Activated B cell treated with CpG ODN at 0.5 μM for 24 hours (primary cell): ENCODE measurements around the gene LDB3. TPM values are rescaled to one million over a fixed set of nuclear protein-coding genes. Genes with fewer than 3 reads are reported as not detected.

ENCODE experiments used
- ATAC-seq: fragments of 200-7000 bp; cut with Tn5 transposase; one replicate; pipeline ENCODE4 v1.10.0; 2021; ENCODE audit warnings: low read depth, mild to moderate bottlenecking, moderate library complexity
- CTCF ChIA-PET: fragments of 350-600 bp; sonication (Branson Sonifier 250); formaldehyde crosslinking; loops from one replicate; lab custom pipeline; 2021; ENCODE audit warnings: antibody characterized with exemption; lab: Charles Lee
- POLR2A ChIA-PET: fragments of 350-600 bp; sonication (Branson Sonifier 250); formaldehyde crosslinking; loops from one replicate; lab custom pipeline; 2021; ENCODE audit warnings: antibody characterized with exemption; lab: Charles Lee
- DNase-seq: peaks from one replicate; pipeline ENCODE4 v3.0.0; 2022
- H3K27ac Mint-ChIP-seq: one replicate; pipeline ENCODE4 v1.8.0; 2020; ENCODE audit warnings: mixed read lengths
- H3K27me3 Mint-ChIP-seq: one replicate; pipeline ENCODE4 v1.8.0; 2021; ENCODE audit warnings: mixed read lengths
- H3K36me3 Mint-ChIP-seq: one replicate; pipeline ENCODE4 v1.8.0; 2021; ENCODE audit warnings: low read depth, mixed read lengths
- H3K4me1 Mint-ChIP-seq: one replicate; pipeline ENCODE4 v1.8.0; 2021; ENCODE audit warnings: mixed read lengths
- H3K4me3 Mint-ChIP-seq: one replicate; pipeline ENCODE4 v1.8.0; 2020; ENCODE audit warnings: mild to moderate bottlenecking, mixed read lengths
- H3K9me3 Mint-ChIP-seq: one replicate; pipeline ENCODE4 v1.8.0; 2020; ENCODE audit warnings: mixed read lengths
- intact Hi-C: fragments of 100-400 bp; cut with micrococcal nuclease; formaldehyde crosslinking; loops from one replicate; pipeline ENCODE4 v1.15.1; 2024
- total RNA-seq: library from RNA; stranded (reverse); gene quantifications from 2 replicates; pipeline ENCODE4 v1.2.3, GENCODE V29; 2022
- TF ChIP-seq, protein P1 (sequence below): fragments of 200-600 bp; IDR thresholded peaks from one replicate; pipeline ENCODE4 v1.8.0; 2022; ENCODE audit warnings: antibody characterized with exemption, mild to moderate bottlenecking

Gene LDB3
- total RNA-seq, 1 donor from 2014 or later, result not detected

DNA sequence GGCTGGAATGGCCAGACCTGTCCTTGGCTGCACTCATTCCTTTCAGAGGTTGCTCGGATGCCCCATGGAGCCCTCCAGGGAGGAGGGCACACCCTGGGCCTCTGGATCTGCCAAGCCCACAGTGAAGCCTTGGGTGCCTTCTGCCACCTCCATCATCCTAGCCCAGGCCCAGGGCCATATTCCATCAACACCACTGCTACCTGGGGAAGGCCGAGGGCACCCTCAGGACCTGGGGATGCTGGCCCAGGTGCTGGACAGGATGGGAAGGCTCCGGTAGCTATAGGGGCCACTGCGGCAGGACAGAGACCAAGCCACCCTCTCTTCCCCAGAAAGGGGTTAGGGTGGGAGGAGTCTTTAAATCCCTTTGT is 13.2 kb upstream of the LDB3 start:
- intact Hi-C loops, result no loop called here
- ChIA-PET POLR2A (no interaction called here), CTCF (no interaction called here)
- ATAC-seq, result no peak
- H3K27ac Mint-ChIP-seq, result no peak overlapping the region
- H3K4me1 Mint-ChIP-seq, result no peaks in the 10 kb centered on the region
- H3K4me3 Mint-ChIP-seq, result no peak overlapping the region
- H3K36me3 Mint-ChIP-seq, result no peaks in the 10 kb centered on the region
- TF ChIP-seq, protein P1, sequence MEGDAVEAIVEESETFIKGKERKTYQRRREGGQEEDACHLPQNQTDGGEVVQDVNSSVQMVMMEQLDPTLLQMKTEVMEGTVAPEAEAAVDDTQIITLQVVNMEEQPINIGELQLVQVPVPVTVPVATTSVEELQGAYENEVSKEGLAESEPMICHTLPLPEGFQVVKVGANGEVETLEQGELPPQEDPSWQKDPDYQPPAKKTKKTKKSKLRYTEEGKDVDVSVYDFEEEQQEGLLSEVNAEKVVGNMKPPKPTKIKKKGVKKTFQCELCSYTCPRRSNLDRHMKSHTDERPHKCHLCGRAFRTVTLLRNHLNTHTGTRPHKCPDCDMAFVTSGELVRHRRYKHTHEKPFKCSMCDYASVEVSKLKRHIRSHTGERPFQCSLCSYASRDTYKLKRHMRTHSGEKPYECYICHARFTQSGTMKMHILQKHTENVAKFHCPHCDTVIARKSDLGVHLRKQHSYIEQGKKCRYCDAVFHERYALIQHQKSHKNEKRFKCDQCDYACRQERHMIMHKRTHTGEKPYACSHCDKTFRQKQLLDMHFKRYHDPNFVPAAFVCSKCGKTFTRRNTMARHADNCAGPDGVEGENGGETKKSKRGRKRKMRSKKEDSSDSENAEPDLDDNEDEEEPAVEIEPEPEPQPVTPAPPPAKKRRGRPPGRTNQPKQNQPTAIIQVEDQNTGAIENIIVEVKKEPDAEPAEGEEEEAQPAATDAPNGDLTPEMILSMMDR, result no peak
- no peaks in the 10 kb centered on the region for H3K9me3 Mint-ChIP-seq
- no peak for DNase-seq
- H3K27me3 Mint-ChIP-seq, result peaks cover 6% of the 10 kb centered on the region

DNA sequence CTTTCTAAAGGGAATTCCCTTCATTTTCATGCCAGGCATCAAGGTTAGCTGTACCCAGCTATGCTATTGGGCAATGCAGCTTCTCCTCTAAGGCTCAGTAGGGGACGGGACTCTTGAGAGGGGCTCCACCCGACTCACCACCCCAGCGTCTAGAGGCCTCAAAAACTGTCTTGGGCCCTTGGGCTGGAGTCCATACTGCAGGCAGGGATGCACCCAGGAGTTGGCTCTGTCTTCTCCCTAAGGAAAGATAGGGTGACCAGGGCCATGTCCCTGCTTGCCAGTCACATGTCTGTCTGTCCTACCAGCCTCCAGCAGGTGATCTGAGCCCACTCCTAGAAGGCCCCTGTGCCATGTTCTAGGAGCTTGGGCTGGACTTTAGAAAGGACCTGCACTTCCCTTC is 12.7 kb upstream of the LDB3 start:
- Mint-ChIP-seq H3K27ac (no peak overlapping the region), H3K4me1 (no peaks in the 10 kb centered on the region), H3K4me3 (no peak overlapping the region), H3K36me3 (no peaks in the 10 kb centered on the region), H3K9me3 (no peaks in the 10 kb centered on the region), H3K27me3 (peaks cover 4% of the 10 kb centered on the region)
- TF ChIP-seq, protein P1, result no peak
- ChIA-PET POLR2A (no interaction called here), CTCF (no interaction called here)
- intact Hi-C loops, result no loop called here
- no peak for DNase-seq
- no peak for ATAC-seq

DNA sequence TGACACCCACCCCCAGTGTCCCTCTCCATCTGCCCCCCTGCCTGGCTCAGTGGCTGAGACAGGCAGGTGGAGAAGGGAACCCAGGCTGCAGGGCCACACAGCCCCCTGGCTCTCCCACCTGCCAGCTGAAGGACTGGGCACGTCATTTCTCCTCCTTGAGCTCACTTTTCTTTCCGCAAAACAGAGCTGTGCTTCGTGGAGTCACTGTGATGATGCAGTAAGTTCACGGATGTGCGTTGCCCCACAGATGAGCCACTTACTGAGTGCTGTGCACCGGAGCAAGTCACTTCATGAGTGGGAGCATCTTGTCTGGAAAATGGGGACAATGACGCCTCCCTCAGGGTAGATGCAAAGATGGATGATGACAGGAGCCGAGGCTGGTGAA is 11.3 kb upstream of the LDB3 start:
- no peaks in the 10 kb centered on the region for H3K36me3 Mint-ChIP-seq
- no peak overlapping the region for H3K27ac Mint-ChIP-seq
- no peak overlapping the region for H3K4me3 Mint-ChIP-seq
- ChIA-PET CTCF (no interaction called here), POLR2A (no interaction called here)
- DNase-seq (no peak), ATAC-seq (no peak)
- intact Hi-C loops, result no loop called here
- no peaks in the 10 kb centered on the region for H3K4me1 Mint-ChIP-seq
- peaks cover 4% of the 10 kb centered on the region for H3K27me3 Mint-ChIP-seq
- TF ChIP-seq, protein P1, result no peak
- H3K9me3 Mint-ChIP-seq, result no peaks in the 10 kb centered on the region

DNA sequence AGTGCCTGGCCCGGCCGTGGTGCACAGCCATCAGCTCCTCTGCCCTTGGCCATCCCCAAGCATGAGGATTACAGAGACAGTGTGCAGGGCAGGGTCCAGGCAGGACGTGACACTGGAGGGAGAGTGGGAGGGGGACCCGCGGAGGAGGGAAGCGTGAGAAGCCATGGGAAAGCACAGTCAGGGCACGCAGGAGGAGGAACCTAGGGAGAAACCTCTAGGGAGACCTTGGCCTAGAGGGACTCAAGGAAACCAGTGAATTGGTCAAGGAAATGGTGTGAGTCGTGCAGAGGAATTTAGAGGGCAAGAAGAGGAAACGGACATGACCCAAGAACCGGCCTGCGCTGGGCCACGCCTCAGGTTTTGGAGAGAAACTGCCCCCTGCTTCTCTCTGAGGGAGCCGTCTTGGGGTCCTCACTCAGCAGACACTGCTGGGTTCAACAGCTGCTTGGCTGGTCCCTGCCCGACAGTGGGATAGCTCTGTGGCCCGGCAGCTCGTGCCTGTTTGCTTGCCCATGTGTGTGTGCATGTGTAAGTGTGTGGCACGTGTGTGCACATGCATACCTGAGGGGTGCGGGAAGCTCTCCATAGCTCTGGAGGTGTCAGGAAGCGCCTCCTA is 10.8 kb upstream of the LDB3 start:
- H3K9me3 Mint-ChIP-seq, result no peaks in the 10 kb centered on the region
- ATAC-seq (no peak), DNase-seq (no peak)
- H3K27ac Mint-ChIP-seq, result no peak overlapping the region
- H3K4me1 Mint-ChIP-seq, result no peaks in the 10 kb centered on the region
- POLR2A ChIA-PET, result no interaction called here
- TF ChIP-seq, protein P1, result no peak
- H3K27me3 Mint-ChIP-seq, result peaks cover 4% of the 10 kb centered on the region
- intact Hi-C loops, result no loop called here
- CTCF ChIA-PET, result no interaction called here
- H3K36me3 Mint-ChIP-seq, result no peaks in the 10 kb centered on the region
- no peak overlapping the region for H3K4me3 Mint-ChIP-seq

DNA sequence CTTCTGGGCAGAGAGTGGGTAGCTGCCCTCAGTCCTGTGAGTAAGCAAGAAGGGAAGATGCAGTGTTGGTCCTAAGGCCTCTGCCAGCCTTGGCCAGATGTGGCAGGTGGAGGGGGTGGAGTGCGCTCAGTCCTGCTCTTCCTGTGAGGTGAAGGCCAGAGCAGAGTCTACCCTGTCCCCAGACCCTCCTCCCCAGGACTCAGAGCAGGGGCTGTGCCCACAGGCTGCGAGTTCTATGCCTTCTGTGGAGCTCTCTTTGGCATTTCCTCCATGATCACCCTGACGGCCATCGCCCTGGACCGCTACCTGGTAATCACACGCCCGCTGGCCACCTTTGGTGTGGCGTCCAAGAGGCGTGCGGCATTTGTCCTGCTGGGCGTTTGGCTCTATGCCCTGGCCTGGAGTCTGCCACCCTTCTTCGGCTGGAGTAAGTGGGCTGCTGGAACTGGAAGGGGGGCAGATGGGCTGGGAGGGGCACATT is 10.0 kb upstream of the LDB3 start:
- intact Hi-C loops, result no loop called here
- H3K36me3 Mint-ChIP-seq, result no peaks in the 10 kb centered on the region

More for the DNA sequence above, 10.0 kb upstream of the LDB3 start:
- TF ChIP-seq, protein P1, result no peak
- POLR2A ChIA-PET, result interaction anchor here (0.5 kb wide), 1 partner anchor 147 kb away, joined by 3 read pairs; no protein-coding TSS in a partner anchor
- H3K4me3 Mint-ChIP-seq, result no peak overlapping the region
- H3K27me3 Mint-ChIP-seq, result peaks cover 4% of the 10 kb centered on the region
- CTCF ChIA-PET, result no interaction called here
- DNase-seq, result no peak
- no peaks in the 10 kb centered on the region for H3K9me3 Mint-ChIP-seq
- H3K4me1 Mint-ChIP-seq, result no peaks in the 10 kb centered on the region
- H3K27ac Mint-ChIP-seq, result no peak overlapping the region
- no peak for ATAC-seq
